Body of pancreas (tissue), 4 donors: ENCODE data around the gene SMC3. TPM values are rescaled to one million over a fixed set of nuclear protein-coding genes. Genes with fewer than 3 reads are reported as not detected.
"Not testable (repeated sequence)": the region's sequence is repeated elsewhere in the genome, so short reads cannot be mapped to it uniquely, and the experiment has no call there.

Source experiments
- ATAC-seq: fragments of 150-250 bp; one replicate; pipeline ENCODE4 v1.9.1; 2016
- DNase-seq, 4 donors: peaks; one replicate each; pipeline ENCODE4 v3.0.0-alpha.2; 2019
- H3K27ac ChIP-seq, 4 donors: fragments of 200-600 bp; sonication (generic); 1 replicate in 3 of 4; 2 replicates in 1 of 4; pipeline versions ENCODE4 v1.5.1 to v1.6.1; 2016 to 2019; ENCODE audit warnings: mild to moderate bottlenecking in 1 of 4, mixed read lengths in 1 of 4, moderate library complexity in 1 of 4
- H3K27me3 ChIP-seq, 2 donors: fragments of 200-600 bp; sonication (generic); one replicate each; pipeline ENCODE4 v1.6.0; 2016; ENCODE audit warnings: mild to moderate bottlenecking in 1 of 2
- H3K36me3 ChIP-seq, 2 donors: fragments of 200-600 bp; sonication (generic); replicated peaks in 1 of 2; 2 replicates each; pipeline ENCODE4 v1.5.1; 2016; ENCODE audit warnings: low read depth in 2 of 2; ENCODE audit not compliant: insufficient read depth in 1 of 2
- H3K4me1 ChIP-seq: fragments of 200-600 bp; sonication (generic); one replicate; pipeline ENCODE4 v1.6.0; 2016
- H3K4me3 ChIP-seq, 2 donors: fragments of 200-600 bp; sonication (generic); 1 replicate in 1 of 2; 2 replicates in 1 of 2; pipeline ENCODE4 v1.5.1; 2016 to 2019
- H3K9me3 ChIP-seq, 3 donors: fragments of 200-600 bp; sonication (generic); 1 replicate in 2 of 3; 2 replicates in 1 of 3; pipeline ENCODE4 v1.5.1; 2016
- POLR2A ChIP-seq, 3 donors: fragments of 450-650 bp; IDR thresholded peaks; one replicate each; pipeline ENCODE4 v1.6.1; 2016; ENCODE audit warnings: antibody characterized with exemption in 3 of 3, mild to moderate bottlenecking in 2 of 3
- WGBS, 2 donors: methylation state at CpG; one replicate each; pipeline ENCODE4 v1.1.5; 2017; 5-methylcytosine and 5-hydroxymethylcytosine counted together
- intact Hi-C: fragments of 100-400 bp; cut with DNase I; formaldehyde crosslinking; loops from one replicate; pipeline ENCODE4 v1.15.1; 2023
- total RNA-seq, 2 donors: library from RNA; depleted of rRNA; stranded (reverse); fragments of >200 nt; gene quantifications; one replicate each; pipeline ENCODE4 v1.1.0, GENCODE V29; 2016
- TF ChIP-seq, protein P1 (sequence below), 7 experiments: fragments of 450-650 bp in 4 of 7; fragments of 200-600 bp in 3 of 7; sonication (generic) in 3 of 7; IDR thresholded peaks; one replicate each; pipeline ENCODE4 v1.5.1; 2016 to 2019; ENCODE audit warnings: antibody characterized with exemption in 7 of 7

Gene SMC3
- total RNA-seq, 2 donors from 2014 or later: 18.4 to 22.1 TPM

DNA sequence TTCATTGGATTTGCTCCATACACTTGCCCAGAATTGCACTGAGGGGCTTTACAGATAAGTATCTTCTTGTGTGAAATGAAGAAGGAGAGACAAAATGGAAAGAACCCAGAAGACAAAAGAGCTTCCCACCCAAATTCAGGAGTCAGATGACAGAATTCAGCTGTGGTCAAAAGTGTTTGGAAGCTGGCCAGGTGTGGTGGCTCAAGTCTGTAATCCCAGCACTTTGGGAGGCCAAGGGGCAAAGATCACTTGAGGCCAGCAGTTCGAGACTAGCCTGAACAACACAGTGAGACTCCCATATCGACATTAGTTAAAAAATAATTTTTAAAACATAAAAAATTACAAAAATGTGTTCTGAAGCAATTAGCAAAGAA is 42.6 kb upstream of the SMC3 start:
- Histone ChIP-seq H3K36me3 (no peaks in the 10 kb centered on the region), H3K4me3 (no peak overlapping the region), H3K9me3 (no peaks in the 10 kb centered on the region), H3K27ac (no peak overlapping the region), H3K4me1 (peaks cover 15% of the 10 kb centered on the region), H3K27me3 (no peaks in the 10 kb centered on the region)
- 53 to 57% methylated on average over 2 of the region's 2 CpGs for WGBS, 2 donors
- no peak for ATAC-seq
- intact Hi-C loops: no loop called here
- TF ChIP-seq POLR2A (IDR thresholded peaks at IDR 0.05): no peak
- TF ChIP-seq, protein P1, sequence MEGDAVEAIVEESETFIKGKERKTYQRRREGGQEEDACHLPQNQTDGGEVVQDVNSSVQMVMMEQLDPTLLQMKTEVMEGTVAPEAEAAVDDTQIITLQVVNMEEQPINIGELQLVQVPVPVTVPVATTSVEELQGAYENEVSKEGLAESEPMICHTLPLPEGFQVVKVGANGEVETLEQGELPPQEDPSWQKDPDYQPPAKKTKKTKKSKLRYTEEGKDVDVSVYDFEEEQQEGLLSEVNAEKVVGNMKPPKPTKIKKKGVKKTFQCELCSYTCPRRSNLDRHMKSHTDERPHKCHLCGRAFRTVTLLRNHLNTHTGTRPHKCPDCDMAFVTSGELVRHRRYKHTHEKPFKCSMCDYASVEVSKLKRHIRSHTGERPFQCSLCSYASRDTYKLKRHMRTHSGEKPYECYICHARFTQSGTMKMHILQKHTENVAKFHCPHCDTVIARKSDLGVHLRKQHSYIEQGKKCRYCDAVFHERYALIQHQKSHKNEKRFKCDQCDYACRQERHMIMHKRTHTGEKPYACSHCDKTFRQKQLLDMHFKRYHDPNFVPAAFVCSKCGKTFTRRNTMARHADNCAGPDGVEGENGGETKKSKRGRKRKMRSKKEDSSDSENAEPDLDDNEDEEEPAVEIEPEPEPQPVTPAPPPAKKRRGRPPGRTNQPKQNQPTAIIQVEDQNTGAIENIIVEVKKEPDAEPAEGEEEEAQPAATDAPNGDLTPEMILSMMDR (IDR thresholded peaks at IDR 0.05): no peak
- no peak for DNase-seq

DNA sequence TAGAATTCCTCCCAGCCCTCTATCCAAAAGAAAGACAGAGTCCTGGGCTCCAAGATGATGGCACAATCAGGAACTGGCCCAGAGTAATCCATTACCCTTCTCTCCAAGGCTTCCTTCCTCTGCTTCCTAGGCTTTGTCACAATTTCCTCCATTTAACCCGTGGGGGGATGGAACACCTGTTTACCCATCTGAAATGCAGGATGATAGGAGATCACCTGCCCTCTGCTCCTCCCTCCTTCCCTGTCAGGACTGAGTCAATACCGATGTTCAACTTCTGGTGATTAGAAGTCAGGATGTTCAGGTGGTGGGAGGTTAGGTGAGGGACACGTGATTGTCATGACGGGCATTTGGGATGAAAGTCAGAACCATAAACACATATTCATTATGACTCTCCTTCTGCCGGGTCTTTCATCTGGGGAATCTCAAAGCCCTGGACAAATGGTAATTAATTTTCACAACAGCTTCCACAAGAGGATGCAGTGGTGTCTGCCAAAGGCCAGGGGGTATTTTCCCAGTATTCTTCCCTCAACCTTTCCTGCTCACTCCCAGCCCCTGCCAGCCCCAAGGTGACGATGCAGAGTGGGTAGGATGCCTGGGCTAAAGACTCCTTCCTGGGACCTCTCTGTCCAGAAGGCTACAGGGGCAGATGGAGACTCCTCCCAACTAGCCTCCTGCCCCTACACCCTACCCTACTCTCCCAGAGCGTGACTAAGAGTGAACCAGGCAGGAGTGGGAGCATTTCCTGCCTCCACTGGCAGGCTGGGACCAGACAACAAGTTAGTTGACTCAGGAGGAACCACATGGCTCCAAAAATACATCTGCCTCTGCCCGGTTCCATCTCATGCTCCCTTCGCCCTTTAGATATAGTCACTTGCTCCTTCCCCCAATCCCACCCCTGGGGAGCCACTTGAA is 41.9 kb upstream of the SMC3 start:
- no peak for DNase-seq
- Histone ChIP-seq H3K36me3 (no peaks in the 10 kb centered on the region), H3K27me3 (no peaks in the 10 kb centered on the region), H3K9me3 (no peaks in the 10 kb centered on the region), H3K4me1 (peaks cover 19% of the 10 kb centered on the region), H3K27ac (no peak overlapping the region), H3K4me3 (no peak overlapping the region)
- TF ChIP-seq, protein P1 (IDR thresholded peaks at IDR 0.05): no peak
- TF ChIP-seq POLR2A (IDR thresholded peaks at IDR 0.05): no peak
- intact Hi-C loops: no loop called here
- 63 to 82% methylated on average over 8 to 9 of the region's 9 CpGs for WGBS, 2 donors
- no peak for ATAC-seq

DNA sequence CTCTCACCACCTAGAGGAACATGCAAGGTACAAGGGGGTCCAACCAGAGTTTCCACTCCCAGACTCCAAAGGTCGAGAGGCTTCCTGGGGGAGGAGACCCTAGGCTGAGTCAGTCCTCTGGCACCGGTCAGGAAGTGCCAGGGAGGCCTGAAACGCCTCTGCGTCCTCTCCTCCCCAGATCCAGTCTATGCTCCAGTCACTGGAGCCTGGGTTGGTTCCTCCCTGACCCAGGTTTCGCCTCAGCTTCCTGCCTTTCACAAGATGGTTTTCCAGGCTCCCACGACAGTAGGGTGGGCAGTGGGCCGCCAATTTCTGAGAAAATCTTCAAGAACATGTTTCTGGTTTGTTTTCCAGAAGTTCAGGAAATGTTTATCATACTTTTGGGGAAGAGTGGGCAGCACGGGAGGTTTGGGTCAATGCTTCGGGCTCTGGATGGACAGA is 39.7 kb upstream of the SMC3 start:
- no peak overlapping the region for H3K27ac ChIP-seq
- no peak overlapping the region for H3K4me3 ChIP-seq
- intact Hi-C loops: no loop called here
- no peaks in the 10 kb centered on the region for H3K36me3 ChIP-seq
- ATAC-seq (no peak), DNase-seq (no peak)
- no peak for TF ChIP-seq POLR2A (IDR thresholded peaks at IDR 0.05)
- TF ChIP-seq, protein P1 (IDR thresholded peaks at IDR 0.05): no peak
- H3K4me1 ChIP-seq: peaks cover 13% of the 10 kb centered on the region
- WGBS, 2 donors: 73 to 84% methylated on average over 8 to 9 of the region's 9 CpGs
- peaks cover 0 to 1% of the 10 kb centered on the region in 2 donors for H3K27me3 ChIP-seq
- H3K9me3 ChIP-seq: no peaks in the 10 kb centered on the region

DNA sequence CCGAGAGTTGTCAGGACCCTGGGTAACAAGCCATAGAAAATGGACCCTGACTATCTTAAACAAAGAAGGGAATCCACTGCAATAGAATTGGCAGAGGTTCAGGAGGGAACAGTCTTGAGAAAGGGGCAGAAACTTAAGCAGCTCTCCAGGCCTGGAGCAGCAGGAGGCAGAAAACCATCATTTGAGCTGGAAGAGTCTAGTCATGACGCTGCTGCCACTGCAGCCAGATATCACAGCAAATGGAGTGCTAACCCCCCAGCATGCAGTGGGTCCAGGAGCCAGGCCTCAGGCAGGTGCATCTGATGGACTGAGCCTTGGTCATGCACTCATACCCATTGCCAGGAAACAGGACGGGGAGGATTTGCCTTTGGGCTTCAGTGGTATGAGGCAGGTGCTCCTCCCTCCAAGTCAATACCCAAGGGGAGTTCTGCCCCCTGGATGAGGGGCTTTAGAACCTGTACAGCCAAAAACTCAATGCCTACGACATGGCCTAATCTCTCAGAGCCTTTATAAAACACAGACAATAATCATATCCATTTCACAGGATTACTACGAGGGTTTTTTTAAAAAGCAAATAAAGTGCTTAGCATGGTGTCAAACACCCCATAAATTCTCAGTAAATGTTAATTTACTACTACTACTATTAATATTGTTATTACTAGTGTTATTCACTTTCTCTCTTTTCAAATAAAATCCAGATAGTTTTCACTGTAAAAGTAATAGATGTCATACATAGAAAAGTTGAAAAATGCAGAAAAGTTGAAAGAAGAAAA is 39.1 kb upstream of the SMC3 start:
- no peak overlapping the region for H3K4me3 ChIP-seq
- H3K27me3 ChIP-seq: peaks cover 0 to 3% of the 10 kb centered on the region in 2 donors
- ATAC-seq (no peak), DNase-seq (no peak)
- peaks cover 13% of the 10 kb centered on the region for H3K4me1 ChIP-seq
- intact Hi-C loops: no loop called here
- no peak overlapping the region for H3K27ac ChIP-seq
- TF ChIP-seq, protein P1 (IDR thresholded peaks at IDR 0.05): no peak
- no peak for TF ChIP-seq POLR2A (IDR thresholded peaks at IDR 0.05)
- no peaks in the 10 kb centered on the region for H3K9me3 ChIP-seq
- H3K36me3 ChIP-seq: no peaks in the 10 kb centered on the region
- WGBS, 2 donors: 82 to 89% methylated on average over 4 to 5 of the region's 5 CpGs

- H3K4me1 ChIP-seq: peaks cover 12% of the 10 kb centered on the region
- H3K9me3 ChIP-seq, intact Hi-C loops, H3K4me3 ChIP-seq, DNase-seq, H3K27me3 ChIP-seq, ATAC-seq, H3K36me3 ChIP-seq, H3K27ac ChIP-seq: not testable (repeated sequence)
- WGBS, 2 donors: 92 to 96% methylated on average over 8 of the region's 8 CpGs
Observed at GRCh38 chr10:110528997-110529524, 38.4 kb upstream of the SMC3 start.
